ENCODE measurements around the gene CLDN15.

DNA sequence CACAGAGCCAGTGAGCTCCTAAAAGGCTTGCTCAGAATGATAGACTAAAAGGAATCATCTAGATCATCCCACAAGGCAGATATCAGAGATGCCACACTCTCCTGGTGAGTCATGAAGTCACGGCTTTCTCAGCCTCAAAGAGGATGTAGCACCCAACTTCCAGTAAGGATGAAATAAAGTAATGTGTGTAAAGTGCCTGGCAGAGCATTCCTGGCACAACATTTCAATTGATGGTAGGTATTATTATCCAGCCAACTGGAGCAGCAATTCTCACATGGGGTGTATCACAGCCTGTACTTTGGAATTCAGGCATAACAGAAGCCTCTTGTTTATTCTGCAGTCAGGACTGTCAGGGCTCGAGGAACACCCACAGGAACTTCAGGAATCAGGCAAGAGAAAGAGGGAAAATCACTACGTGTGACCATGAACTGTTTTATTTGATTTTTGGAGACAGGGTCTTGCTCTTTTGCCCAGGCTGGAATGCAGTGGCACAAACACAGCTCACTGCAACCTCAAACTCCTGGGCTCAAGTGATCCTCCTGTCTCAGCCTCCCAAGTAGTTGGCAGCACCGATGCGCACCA is 52.3 kb downstream of the CLDN15 start:
- TF ChIP-seq, protein P1, sequence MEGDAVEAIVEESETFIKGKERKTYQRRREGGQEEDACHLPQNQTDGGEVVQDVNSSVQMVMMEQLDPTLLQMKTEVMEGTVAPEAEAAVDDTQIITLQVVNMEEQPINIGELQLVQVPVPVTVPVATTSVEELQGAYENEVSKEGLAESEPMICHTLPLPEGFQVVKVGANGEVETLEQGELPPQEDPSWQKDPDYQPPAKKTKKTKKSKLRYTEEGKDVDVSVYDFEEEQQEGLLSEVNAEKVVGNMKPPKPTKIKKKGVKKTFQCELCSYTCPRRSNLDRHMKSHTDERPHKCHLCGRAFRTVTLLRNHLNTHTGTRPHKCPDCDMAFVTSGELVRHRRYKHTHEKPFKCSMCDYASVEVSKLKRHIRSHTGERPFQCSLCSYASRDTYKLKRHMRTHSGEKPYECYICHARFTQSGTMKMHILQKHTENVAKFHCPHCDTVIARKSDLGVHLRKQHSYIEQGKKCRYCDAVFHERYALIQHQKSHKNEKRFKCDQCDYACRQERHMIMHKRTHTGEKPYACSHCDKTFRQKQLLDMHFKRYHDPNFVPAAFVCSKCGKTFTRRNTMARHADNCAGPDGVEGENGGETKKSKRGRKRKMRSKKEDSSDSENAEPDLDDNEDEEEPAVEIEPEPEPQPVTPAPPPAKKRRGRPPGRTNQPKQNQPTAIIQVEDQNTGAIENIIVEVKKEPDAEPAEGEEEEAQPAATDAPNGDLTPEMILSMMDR (IDR thresholded peaks at IDR 0.05): no peak
- no peak for TF ChIP-seq POLR2A (IDR thresholded peaks at IDR 0.05)

Data from suprapubic skin (tissue), 3 donors.